GM21529 (cell line): Measurements from ENCODE around the gene ERVFRD-1.

Experiments used
- ATAC-seq: cut with Tn5 transposase; IDR thresholded peaks from one replicate; pipeline ENCODE4 v1.9.1; 2021; ENCODE audit not compliant: unreplicated experiment

The ERVFRD-1 gene

GRCh38 chr6:11055127-11055627 lies 56.3 kb downstream of the ERVFRD-1 start:
- ATAC-seq = no peak

DNA sequence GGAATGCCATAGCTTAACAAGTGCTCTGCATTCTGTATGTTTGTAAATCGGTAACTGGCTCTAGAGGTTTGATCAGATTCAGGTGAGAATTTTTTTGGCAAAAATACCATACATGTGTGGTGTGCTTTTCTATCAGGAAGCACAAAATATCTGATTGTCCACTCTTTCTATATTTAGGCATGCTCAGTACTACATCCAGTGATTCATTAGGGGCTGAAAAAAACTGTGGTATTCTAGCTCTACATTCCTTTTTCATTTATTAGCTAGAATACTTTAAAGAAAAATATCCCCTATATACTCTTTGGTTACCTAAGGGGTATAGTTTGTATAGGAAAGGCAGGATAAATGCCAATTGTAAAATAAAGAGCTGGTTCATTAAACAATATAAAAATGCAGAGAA lies 56.8 kb downstream of the ERVFRD-1 start:
- no peak for ATAC-seq

GRCh38 chr6:11053307-11053706 lies 58.2 kb downstream of the ERVFRD-1 start:
- ATAC-seq = no peak
